Fibroblast of villous mesenchyme (primary cell): ENCODE measurements around the gene SULT1B1. TPM values are rescaled to one million over a fixed set of nuclear protein-coding genes. Genes with fewer than 3 reads are reported as not detected.

ENCODE experiments used
- DNase-seq: peaks from one replicate; pipeline ENCODE4 v3.0.0-alpha.2; 2010; ENCODE audit warnings: low read depth
- H3K4me3 ChIP-seq: 2 replicates; pipeline ENCODE4 v1.5.1; 2011; ENCODE audit warnings: low read depth, mild to moderate bottlenecking, low read length
- total RNA-seq: library from RNA; depleted of rRNA; stranded (reverse); fragments of >200 nt; gene quantifications from 2 replicates; pipeline ENCODE4 v1.2.3, GENCODE V29; 2012
- TF ChIP-seq, protein P1 (sequence below): IDR thresholded peaks from 2 replicates; pipeline ENCODE4 v1.5.1; 2012; ENCODE audit warnings: low read depth, mild to moderate bottlenecking, low read length; ENCODE audit not compliant: insufficient read depth

SULT1B1 gene
- under 0.01 TPM in 2 replicates for total RNA-seq

DNA sequence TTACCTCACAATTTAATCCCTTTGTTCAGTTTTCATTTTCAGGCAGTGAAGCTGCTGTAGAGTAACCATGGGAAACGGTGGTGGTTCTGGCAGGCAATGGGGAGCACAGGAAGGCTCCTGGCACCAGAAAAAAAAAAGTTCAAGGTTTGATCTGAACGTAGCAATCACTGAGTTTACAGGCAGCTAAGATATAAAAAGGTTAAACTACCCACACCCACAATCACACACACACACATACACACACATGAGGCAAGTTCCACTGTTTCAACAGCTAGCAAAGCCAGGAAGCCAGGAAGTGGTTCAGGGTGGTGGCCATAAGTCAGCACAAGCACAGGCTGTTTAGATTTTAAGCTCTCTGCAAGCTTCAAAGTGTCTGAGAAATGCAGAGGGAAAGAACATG lies at the start of gene SULT1B1:
TSS of gene SULT1B1 (minus strand) at position 166 of the 400 bp plus-strand sequence. CDS start 5,403 bp downstream, outside the sequence.
- TF ChIP-seq, protein P1, sequence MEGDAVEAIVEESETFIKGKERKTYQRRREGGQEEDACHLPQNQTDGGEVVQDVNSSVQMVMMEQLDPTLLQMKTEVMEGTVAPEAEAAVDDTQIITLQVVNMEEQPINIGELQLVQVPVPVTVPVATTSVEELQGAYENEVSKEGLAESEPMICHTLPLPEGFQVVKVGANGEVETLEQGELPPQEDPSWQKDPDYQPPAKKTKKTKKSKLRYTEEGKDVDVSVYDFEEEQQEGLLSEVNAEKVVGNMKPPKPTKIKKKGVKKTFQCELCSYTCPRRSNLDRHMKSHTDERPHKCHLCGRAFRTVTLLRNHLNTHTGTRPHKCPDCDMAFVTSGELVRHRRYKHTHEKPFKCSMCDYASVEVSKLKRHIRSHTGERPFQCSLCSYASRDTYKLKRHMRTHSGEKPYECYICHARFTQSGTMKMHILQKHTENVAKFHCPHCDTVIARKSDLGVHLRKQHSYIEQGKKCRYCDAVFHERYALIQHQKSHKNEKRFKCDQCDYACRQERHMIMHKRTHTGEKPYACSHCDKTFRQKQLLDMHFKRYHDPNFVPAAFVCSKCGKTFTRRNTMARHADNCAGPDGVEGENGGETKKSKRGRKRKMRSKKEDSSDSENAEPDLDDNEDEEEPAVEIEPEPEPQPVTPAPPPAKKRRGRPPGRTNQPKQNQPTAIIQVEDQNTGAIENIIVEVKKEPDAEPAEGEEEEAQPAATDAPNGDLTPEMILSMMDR, result no peak
- DNase-seq, result peak; percentile 4
- H3K4me3 ChIP-seq, result no peak within 1 kb of the TSS

DNA sequence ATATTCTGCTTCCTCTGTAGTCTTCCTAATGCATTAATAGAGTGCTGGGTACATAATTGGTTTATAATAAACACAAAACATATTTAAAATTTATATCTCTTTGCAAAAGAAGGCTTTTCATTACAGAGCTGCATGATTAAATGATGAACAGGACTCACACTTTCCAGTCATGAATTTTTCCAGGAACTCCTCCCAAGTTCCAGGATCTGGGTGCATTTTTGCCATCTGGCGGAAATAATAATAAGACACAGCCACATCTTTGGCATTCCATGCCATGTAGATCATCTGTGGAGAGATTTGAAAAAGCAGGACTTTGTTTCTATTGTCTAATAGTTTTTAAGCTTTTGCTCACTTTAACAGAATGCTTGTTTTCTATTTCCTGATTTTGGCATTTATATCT lies 40.2 kb upstream of the SULT1B1 start:
- no peak overlapping the region for H3K4me3 ChIP-seq
- DNase-seq, result no peak
- TF ChIP-seq, protein P1, result no peak

DNA sequence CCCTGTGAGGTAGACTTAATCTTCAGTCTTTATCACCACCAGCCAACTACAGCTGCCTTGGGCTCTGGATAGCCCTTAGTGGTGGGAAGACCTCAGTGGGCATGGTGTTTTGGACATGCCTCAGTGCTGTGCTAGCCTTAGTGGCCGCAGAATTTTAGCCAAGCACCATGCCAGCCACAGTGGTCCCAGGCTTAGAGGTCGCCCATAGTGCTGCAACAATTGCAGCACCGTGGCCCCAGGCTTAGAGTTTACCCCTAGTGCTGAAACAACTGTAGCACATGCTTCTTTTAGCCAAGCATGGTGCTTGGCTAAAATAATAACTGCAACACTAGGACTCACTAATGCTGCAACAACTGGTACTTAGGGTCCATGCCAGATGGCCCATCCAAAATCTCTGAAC lies 38.9 kb upstream of the SULT1B1 start:
- no peak for DNase-seq
- H3K4me3 ChIP-seq, result no peak overlapping the region
- TF ChIP-seq, protein P1, result no peak

DNA sequence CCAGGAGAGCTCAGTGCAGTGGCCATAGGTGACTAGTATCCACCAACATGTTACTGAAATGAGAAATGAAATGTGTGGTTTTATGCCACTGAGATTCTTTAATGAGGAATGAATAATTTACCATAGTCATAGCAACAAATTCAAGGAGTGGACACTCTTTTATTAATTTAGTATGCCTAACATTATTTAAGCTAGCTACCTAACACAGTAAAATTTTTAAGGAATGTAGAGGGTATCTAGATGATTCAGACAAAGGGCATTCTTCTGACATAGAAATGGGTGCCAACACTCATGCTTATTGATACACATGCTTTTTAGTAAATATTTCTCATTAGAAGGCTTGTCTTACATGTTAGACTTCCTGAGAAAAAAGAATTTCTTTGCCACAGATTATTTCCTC lies 33.3 kb upstream of the SULT1B1 start:
- TF ChIP-seq, protein P1, result no peak
- no peak for DNase-seq
- H3K4me3 ChIP-seq, result no peak overlapping the region

DNA sequence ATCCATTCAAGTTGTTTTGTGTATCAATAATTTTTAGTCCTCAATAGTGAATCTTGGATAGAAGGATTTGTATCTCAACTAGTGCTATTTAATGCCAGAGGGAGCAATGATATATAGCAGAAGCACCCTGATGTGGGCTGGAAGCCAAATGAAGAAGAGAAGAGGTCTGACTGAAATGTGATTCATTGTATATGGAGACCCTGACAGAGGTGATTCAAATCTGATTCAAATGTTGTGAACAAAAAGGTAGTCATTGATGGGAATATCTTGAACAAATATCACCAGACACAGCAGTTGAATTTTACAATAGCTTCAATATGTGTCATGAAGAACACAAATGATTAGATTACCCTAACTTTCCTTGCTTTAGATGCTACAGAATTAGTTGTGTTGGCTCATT lies 27.5 kb upstream of the SULT1B1 start:
- TF ChIP-seq, protein P1, result no peak
- no peak for DNase-seq
- H3K4me3 ChIP-seq, result no peak overlapping the region

DNA sequence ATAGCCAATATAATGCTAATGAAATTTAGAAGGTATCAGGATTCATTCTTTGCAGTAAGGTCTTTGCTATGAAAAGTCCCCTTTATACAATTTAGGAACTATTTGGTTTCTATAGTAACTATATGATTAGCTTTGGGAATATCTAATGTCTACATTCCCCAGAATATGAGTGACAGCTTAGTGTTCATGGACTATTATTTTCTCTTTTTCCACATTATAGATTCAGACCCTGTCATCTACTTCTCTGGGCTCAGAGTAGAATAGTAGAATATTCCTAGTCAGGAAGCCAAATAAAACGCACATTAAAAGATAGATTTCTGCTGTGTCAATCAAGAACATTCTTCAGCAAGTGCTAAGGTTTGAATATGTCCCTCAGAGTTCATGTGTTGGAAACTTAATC lies 26.1 kb upstream of the SULT1B1 start:
- H3K4me3 ChIP-seq, result no peak overlapping the region
- no peak for DNase-seq
- TF ChIP-seq, protein P1, result no peak

DNA sequence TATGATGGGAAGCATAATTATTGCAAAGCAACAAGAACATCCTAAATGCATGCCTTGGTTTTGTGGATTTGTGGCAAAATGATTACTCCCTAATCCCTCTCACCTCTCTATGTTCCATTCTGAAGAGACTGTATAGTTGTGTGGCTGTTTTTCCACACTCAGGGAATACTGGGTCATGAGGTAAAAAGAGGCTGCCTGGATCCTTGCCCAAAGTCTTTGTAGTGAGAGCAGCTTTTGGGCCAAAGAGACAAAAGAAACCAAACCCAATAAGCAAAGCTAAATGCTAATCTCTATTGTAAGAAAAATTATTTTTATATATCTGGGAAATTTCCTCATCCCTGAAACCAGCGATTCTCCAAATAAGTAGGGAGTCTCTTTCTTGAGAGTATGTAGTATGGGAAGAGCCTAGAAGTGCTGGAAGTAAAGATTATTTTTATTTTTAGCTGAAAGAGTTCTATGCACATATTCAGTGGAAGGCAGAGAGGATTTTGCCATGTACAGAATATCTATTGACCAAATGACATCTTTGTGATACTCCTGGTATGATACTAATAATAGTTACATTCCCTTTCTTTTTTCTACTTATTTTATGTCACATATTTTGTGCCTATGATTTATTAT lies 24.9 kb upstream of the SULT1B1 start:
- DNase-seq, result no peak
- TF ChIP-seq, protein P1, result no peak
- H3K4me3 ChIP-seq, result no peak overlapping the region
